K562 (cell line): ENCODE results near the gene SPEG. TPM values are rescaled to one million over a fixed set of nuclear protein-coding genes. Genes with fewer than 3 reads are reported as not detected.

Source experiments
- BACH1 ChIP-seq: fragments of 200-800 bp; sonication (Bioruptor generic); IDR thresholded peaks from 2 replicates; pipeline ENCODE4 v1.6.1; 2016; ENCODE audit warnings: missing genetic modification characterization, missing compliant biosample characterization
- BHLHE40 ChIP-seq: IDR thresholded peaks from 2 replicates; pipeline ENCODE4 v1.6.1; 2011; ENCODE audit warnings: low read length, improper control_type of control experiment
- CBX2 ChIP-seq: fragments of 200-600 bp; sonication (generic); IDR thresholded peaks from one replicate; pipeline ENCODE4 v1.6.1; 2012; ENCODE audit warnings: mild to moderate bottlenecking, low read length, inconsistent platforms; ENCODE audit not compliant: insufficient read depth, poor library complexity, severe bottlenecking
- CREB3 ChIP-seq: fragments of 450-650 bp; conservative IDR thresholded peaks from 2 replicates; pipeline ENCODE4 v1.6.1; 2016; ENCODE audit warnings: missing genetic modification characterization, low read depth, mild to moderate bottlenecking, missing compliant biosample characterization, moderate library complexity
- FIP1L1 ChIP-seq: fragments of 200-400 bp; formaldehyde crosslinking; IDR thresholded peaks from 2 replicates; pipeline ENCODE4 v1.6.1; 2018; ENCODE audit warnings: mild to moderate bottlenecking, low read depth, low read length; ENCODE audit not compliant: poor library complexity, severe bottlenecking
- HBP1 ChIP-seq: fragments of 450-650 bp; formaldehyde crosslinking; IDR thresholded peaks from 2 replicates; pipeline ENCODE4 v1.4.0; 2022; ENCODE audit warnings: missing genetic modification characterization
- MAZ ChIP-seq, 2 experiments: fragments of 450-650 bp in 1 of 2; sonication (generic) in 1 of 2; formaldehyde crosslinking; IDR thresholded peaks in 1 of 2; conservative IDR thresholded peaks in 1 of 2; 2 replicates each; pipeline versions ENCODE4 v1.4.0 to v1.5.0; 2020; ENCODE audit warnings: mild to moderate bottlenecking in 1 of 2, missing genetic modification reagents in 1 of 2
- MEF2A ChIP-seq: IDR thresholded peaks from 2 replicates; pipeline ENCODE4 v1.6.1; 2011; ENCODE audit warnings: low read depth, mild to moderate bottlenecking, low read length, moderate library complexity; ENCODE audit not compliant: control insufficient read depth
- MEIS2 ChIP-seq: fragments of 450-650 bp; IDR thresholded peaks from 2 replicates; pipeline ENCODE4 v1.6.1; 2014; ENCODE audit warnings: mild to moderate bottlenecking; ENCODE audit not compliant: partially characterized antibody
- TAF1 ChIP-seq: IDR thresholded peaks from 2 replicates; pipeline ENCODE4 v1.6.1; 2011; ENCODE audit warnings: mild to moderate bottlenecking, low read length, moderate library complexity; ENCODE audit not compliant: insufficient read depth, control insufficient read depth, severe bottlenecking; ENCODE audit errors: extremely low read depth
- THRA ChIP-seq: fragments of 450-650 bp; IDR thresholded peaks from 2 replicates; pipeline ENCODE4 v1.6.1; 2017; ENCODE audit warnings: mild to moderate bottlenecking, moderate library complexity
- WHSC1 ChIP-seq: IDR thresholded peaks from one replicate; pipeline ENCODE4 v1.6.1; 2012; ENCODE audit warnings: low read length, control low read depth, inconsistent platforms
- ZBTB11 ChIP-seq, 3 experiments: fragments of 200-800 bp in 1 of 3; fragments of 250-450 bp in 1 of 3; fragments of 450-650 bp in 1 of 3; sonication (Bioruptor Pico) in 1 of 3; sonication (Bioruptor generic) in 1 of 3; formaldehyde crosslinking in 1 of 3; IDR thresholded peaks; 2 replicates each; pipeline versions ENCODE4 v1.6.1 to v1.8.0; 2016 to 2022; ENCODE audit warnings: mild to moderate bottlenecking in 2 of 3, missing genetic modification characterization in 2 of 3, missing compliant biosample characterization in 1 of 3, moderate library complexity in 1 of 3
- ZFPM2 ChIP-seq: fragments of 250-450 bp; sonication (Bioruptor Pico); IDR thresholded peaks from 2 replicates; pipeline ENCODE4 v1.5.1; 2022; ENCODE audit warnings: mild to moderate bottlenecking
- ZNF57 ChIP-seq: fragments of 450-650 bp; formaldehyde crosslinking; IDR thresholded peaks from 2 replicates; pipeline ENCODE4 v1.4.0; 2020; ENCODE audit warnings: mild to moderate bottlenecking, moderate library complexity
- ZSCAN29 ChIP-seq: fragments of 450-650 bp; IDR thresholded peaks from 2 replicates; pipeline ENCODE4 v1.6.1; 2017
- polyA plus RNA-seq, 8 experiments: library from polyadenylated mRNA; depleted of rRNA in 4 of 8; stranded (reverse) in 5 of 8; unstranded in 3 of 8; fragments of >200 nt; fragmentation: Nextera tagmentation in 2 of 8; fragmentation: Illumina TruSeq in 1 of 8; extraction: Ambion mirVana in 2 of 8; extraction: Trizol in 1 of 8; gene quantifications; 2 replicates each; pipeline versions ENCODE4 v1.2.1 to v1.2.3, GENCODE V29; 2011 to 2014; ENCODE audit warnings: inconsistent platforms in 1 of 8, missing spikeins in 1 of 8
- total RNA-seq, 7 experiments: library from RNA; depleted of rRNA in 6 of 7; stranded (reverse); fragments of >200 nt in 6 of 7; fragmentation: Illumina TruSeq in 2 of 7; extraction: Trizol in 2 of 7; gene quantifications; 2 replicates each; pipeline versions ENCODE4 v1.2.1 to v1.2.3, GENCODE V29; 2011 to 2021; ENCODE audit warnings: low replicate concordance in 1 of 7

SPEG gene
- total and polyA plus RNA-seq, 9 of the 15 experiments (the other 6 are each of a cell fraction or from before 2014, with no cell fraction given), result 0.49 to 8.7 (median 3.0) TPM

GRCh38 chr2:219522111-219523030 is 87.7 kb downstream of the SPEG start (continued):
- TF ChIP-seq ZBTB11 (CRISPR knock-in tag; IDR thresholded peaks at IDR 0.05) (0 out of 6 replicates have a peak, but pooled peaks of 1 of the 3 experiments have one; percentile 29), ZNF57 (no peak), BHLHE40 (peak; percentile 29; the same call in 1 of the 2 replicates), MAZ (CRISPR knock-in tag; conservative IDR thresholded peaks at IDR 0.05 in 1 of 2, IDR thresholded peaks at IDR 0.05 in 1 of 2) (peak; percentile 42 to 55; a peak in 2 of 4 replicates), MEIS2 (peak; percentile 83), CREB3 (tag) (no peak), ZFPM2 (no peak), MEF2A (0 out of 2 replicates have a peak, but pooled peaks have one; percentile 3), ZSCAN29 (no peak), HBP1 (no peak), FIP1L1 (no peak), CBX2 (no peak), TAF1 (no peak), BACH1 (tag) (no peak), THRA (no peak), WHSC1 (no peak)
